ENCODE measurements around the gene ASTN2.

Gene ASTN2

GRCh38 chr9:116491219-116491618, 923.6 kb downstream of the ASTN2 start:
- no peak for DNase-seq

GRCh38 chr9:116490321-116490720, 924.5 kb downstream of the ASTN2 start:
- no peak for DNase-seq

- no peak for DNase-seq
These were observed 926.5 kb downstream of the ASTN2 start for GRCh38 chr9:116488373-116488772.

- no peak for DNase-seq
These were observed 930.3 kb downstream of the ASTN2 start for GRCh38 chr9:116484492-116485061.

GRCh38 chr9:116483622-116484491, 931.0 kb downstream of the ASTN2 start:
- DNase-seq: no peak

GRCh38 chr9:116482740-116483139, 932.1 kb downstream of the ASTN2 start:
- DNase-seq: no peak

- DNase-seq: no peak
These were observed 934.2 kb downstream of the ASTN2 start for GRCh38 chr9:116480700-116481099.

- no peak for DNase-seq
These were observed 934.9 kb downstream of the ASTN2 start for GRCh38 chr9:116479967-116480366.

- no peak for DNase-seq
These were observed 935.8 kb downstream of the ASTN2 start for GRCh38 chr9:116479056-116479544.

- no peak for DNase-seq
These were observed 937.2 kb downstream of the ASTN2 start for GRCh38 chr9:116477584-116478141.

GRCh38 chr9:116476935-116477381, 937.9 kb downstream of the ASTN2 start:
- no peak for DNase-seq

- no peak for DNase-seq
These were observed 938.9 kb downstream of the ASTN2 start for GRCh38 chr9:116476002-116476401.

GRCh38 chr9:116475201-116475600, 939.7 kb downstream of the ASTN2 start:
- no peak for DNase-seq

GRCh38 chr9:116471944-116472506, 942.8 kb downstream of the ASTN2 start:
- no peak for DNase-seq

GRCh38 chr9:116471093-116471906, 943.6 kb downstream of the ASTN2 start:
- DNase-seq: no peak

- no peak for DNase-seq
These were observed 945.9 kb downstream of the ASTN2 start for GRCh38 chr9:116468793-116469527.

- no peak for DNase-seq
These were observed 946.5 kb downstream of the ASTN2 start for GRCh38 chr9:116468369-116468768.

- DNase-seq: no peak
These were observed 947.0 kb downstream of the ASTN2 start for GRCh38 chr9:116467740-116468351.

GRCh38 chr9:116466271-116467235, 948.3 kb downstream of the ASTN2 start:
- DNase-seq: no peak

GRCh38 chr9:116465576-116466270, 949.1 kb downstream of the ASTN2 start:
- no peak for DNase-seq
